ENCODE data around the gene MAML3.

DNA sequence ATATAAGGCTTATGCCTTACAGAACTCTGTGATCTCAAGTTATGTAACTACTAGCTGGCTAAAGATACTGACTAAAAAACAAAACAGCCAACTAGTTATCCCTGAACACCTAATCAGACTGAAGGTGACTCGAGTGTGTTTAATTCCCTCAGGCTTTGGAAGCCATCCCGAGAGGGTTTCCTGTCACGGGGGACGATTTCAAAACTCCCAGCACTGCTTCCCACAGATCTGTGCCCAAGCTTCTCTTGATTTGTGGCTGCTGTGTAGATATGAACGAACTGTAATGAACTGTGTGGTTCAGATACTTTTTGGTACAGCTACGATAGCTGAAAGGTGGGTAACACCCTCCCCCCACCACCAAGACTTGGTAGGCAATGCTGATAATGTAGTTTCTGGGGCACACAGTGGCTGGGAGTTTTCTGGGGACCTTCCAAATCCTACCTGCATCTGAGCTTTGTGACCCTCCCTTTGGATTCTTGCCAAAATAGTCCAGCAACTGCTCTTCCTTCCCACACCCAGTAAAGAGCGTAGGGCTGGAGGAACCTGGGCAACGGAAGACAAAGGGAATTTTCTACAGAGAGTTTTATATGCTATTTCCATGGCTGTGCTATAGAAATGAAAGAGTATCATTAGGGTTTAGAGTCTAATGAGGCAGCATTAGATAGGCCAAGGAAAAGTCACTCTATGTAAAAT lies 339.5 kb downstream of the MAML3 start:
- TF ChIP-seq CTCF (IDR thresholded peaks at IDR 0.05) = no peak
- no peak for TF ChIP-seq EP300 (IDR thresholded peaks at IDR 0.05; ENCODE audit: low read depth)

Data from transverse colon (tissue), 3 donors.